IMR-90 (cell line): ENCODE data around the gene ETFDH. TPM values are rescaled to one million over a fixed set of nuclear protein-coding genes. Genes with fewer than 3 reads are reported as not detected.
A peak's percentile ranks its signal among the peaks of the same experiment; 100 is the strongest.

Source experiments
- ATAC-seq: fragments of 200-7000 bp; cut with Tn5 transposase; 2 replicates; pipeline ENCODE4 v1.9.1; 2020; ENCODE audit warnings: low read depth, mild to moderate bottlenecking, moderate library complexity
- BruUV-seq: library from RNA; stranded (reverse); fragments of 400-500 nt; replicated peaks from 2 replicates; lab custom pipeline; 2021; lab: Mats Ljungman, UMichigan
- CTCF ChIA-PET: fragments of 300-600 bp; formaldehyde crosslinking; extraction: SDS; loops from one replicate; lab custom pipeline; 2021; ENCODE audit warnings: antibody characterized with exemption; lab: Yijun Ruan, JAX
- POLR2A ChIA-PET: fragments of 300-600 bp; sonication (Branson Sonifier 250); formaldehyde crosslinking; loops from one replicate; lab custom pipeline; 2022; ENCODE audit warnings: antibody characterized with exemption; ENCODE audit not compliant: unreplicated experiment; lab: Charles Lee
- DNase-seq: peaks from one replicate; pipeline ENCODE4 v3.0.0; 2013
- H2AFZ ChIP-seq: replicated peaks from 2 replicates; pipeline ENCODE3; 2013; ENCODE audit warnings: low read length, mild to moderate bottlenecking; ENCODE audit not compliant: poor library complexity
- H2AK5ac ChIP-seq: 2 replicates; pipeline ENCODE4 v1.6.1; 2013; ENCODE audit warnings: low read depth, low read length, inconsistent platforms
- H2AK9ac ChIP-seq: replicated peaks from 2 replicates; pipeline ENCODE3; 2013; ENCODE audit warnings: mild to moderate bottlenecking, low read depth, low read length, moderate library complexity; ENCODE audit not compliant: poor library complexity
- H2BK120ac ChIP-seq: 2 replicates; pipeline ENCODE4 v1.6.1; 2013; ENCODE audit warnings: low read depth, low read length, inconsistent platforms
- H2BK15ac ChIP-seq: 3 replicates; pipeline ENCODE4 v1.6.1; 2013; ENCODE audit warnings: low read depth, low read length, inconsistent platforms
- H2BK20ac ChIP-seq: 2 replicates; pipeline ENCODE4 v1.6.1; 2013; ENCODE audit warnings: low read depth, mild to moderate bottlenecking, inconsistent platforms, low read length, moderate library complexity
- H2BK5ac ChIP-seq: 2 replicates; pipeline ENCODE4 v1.6.1; 2013; ENCODE audit warnings: mild to moderate bottlenecking, low read depth, low read length, inconsistent platforms; ENCODE audit not compliant: poor library complexity, severe bottlenecking
- H3K14ac ChIP-seq: replicated peaks from 2 replicates; pipeline ENCODE4 v1.6.1; 2013; ENCODE audit warnings: low read depth, low read length, inconsistent platforms
- H3K18ac ChIP-seq: 2 replicates; pipeline ENCODE4 v1.6.1; 2013; ENCODE audit warnings: low read depth, low read length, control low read depth
- H3K23ac ChIP-seq: 2 replicates; pipeline ENCODE4 v1.6.1; 2013; ENCODE audit warnings: low read depth, low read length, inconsistent platforms
- H3K27ac ChIP-seq: 2 replicates; pipeline ENCODE4 v1.5.1; 2013; ENCODE audit warnings: mild to moderate bottlenecking, control low read depth, low read length; ENCODE audit not compliant: insufficient read depth
- H3K27me3 ChIP-seq: 2 replicates; pipeline ENCODE4 v1.6.1; 2013; ENCODE audit warnings: low read length; ENCODE audit not compliant: control insufficient read depth, insufficient read depth
- H3K36me3 ChIP-seq: 2 replicates; pipeline ENCODE4 v1.6.1; 2013; ENCODE audit warnings: low read length, mixed read lengths; ENCODE audit not compliant: control insufficient read depth, insufficient read depth
- H3K4ac ChIP-seq: 2 replicates; pipeline ENCODE4 v1.6.1; 2013; ENCODE audit warnings: low read depth, low read length, inconsistent platforms
- H3K4me1 ChIP-seq: 2 replicates; pipeline ENCODE4 v1.6.1; 2013; ENCODE audit warnings: low read length, mixed read lengths; ENCODE audit not compliant: control insufficient read depth, insufficient read depth
- H3K4me2 ChIP-seq: 2 replicates; pipeline ENCODE4 v1.6.1; 2013; ENCODE audit warnings: low read depth, mild to moderate bottlenecking, control low read depth, low read length, moderate library complexity
- H3K4me3 ChIP-seq: 2 replicates; pipeline ENCODE4 v1.5.1; 2013; ENCODE audit warnings: low read depth, mild to moderate bottlenecking, control low read depth, low read length, moderate library complexity; ENCODE audit not compliant: insufficient read depth
- H3K56ac ChIP-seq: 2 replicates; pipeline ENCODE4 v1.6.1; 2013; ENCODE audit warnings: low read length, inconsistent platforms; ENCODE audit not compliant: insufficient read depth; ENCODE audit errors: extremely low read depth
- H3K79me1 ChIP-seq, 2 experiments: 2 replicates each; pipeline ENCODE4 v1.6.1; 2013; ENCODE audit warnings: low read length in 2 of 2, inconsistent platforms in 1 of 2, low read depth in 1 of 2
- H3K9ac ChIP-seq: 2 replicates; pipeline ENCODE4 v1.6.1; 2013; ENCODE audit warnings: low read depth, low read length, control low read depth
- H3K9me1 ChIP-seq: 2 replicates; pipeline ENCODE4 v1.6.1; 2013; ENCODE audit warnings: low read length, inconsistent platforms; ENCODE audit not compliant: insufficient read depth
- H3K9me3 ChIP-seq: 2 replicates; pipeline ENCODE4 v1.6.1; 2013; ENCODE audit warnings: low read length; ENCODE audit not compliant: control insufficient read depth, insufficient read depth
- H4K20me1 ChIP-seq: 2 replicates; pipeline ENCODE4 v1.6.1; 2013; ENCODE audit warnings: low read length, inconsistent platforms; ENCODE audit not compliant: insufficient read depth
- H4K5ac ChIP-seq: 2 replicates; pipeline ENCODE4 v1.6.1; 2013; ENCODE audit warnings: mild to moderate bottlenecking, low read depth, low read length, control low read depth
- H4K8ac ChIP-seq, 2 experiments: 2 replicates each; pipeline ENCODE4 v1.6.1; 2013; ENCODE audit warnings: low read depth in 2 of 2, low read length in 2 of 2, control low read depth in 1 of 2, inconsistent platforms in 1 of 2
- H4K91ac ChIP-seq: 2 replicates; pipeline ENCODE4 v1.6.1; 2013; ENCODE audit warnings: low read depth, low read length, inconsistent platforms; ENCODE audit not compliant: insufficient read depth
- MAZ ChIP-seq: IDR thresholded peaks from 2 replicates; pipeline ENCODE4 v1.6.1; 2012; ENCODE audit warnings: low read depth, mild to moderate bottlenecking, low read length, improper control_type of control experiment, moderate library complexity, borderline replicate concordance
- MXI1 ChIP-seq: IDR thresholded peaks from 2 replicates; pipeline ENCODE4 v1.6.1; 2012; ENCODE audit warnings: low read depth, mild to moderate bottlenecking, low read length, moderate library complexity, borderline replicate concordance
- NFE2L2 ChIP-seq: fragments of 150-350 bp; IDR thresholded peaks from 2 replicates; pipeline ENCODE4 v1.6.1; 2016; ENCODE audit warnings: low read depth, mild to moderate bottlenecking, low read length
- WGBS, 2 experiments: methylation state at CpG; one replicate each; pipeline versions ENCODE4 v1.1.5 to v1.1.7; 2013; ENCODE audit warnings: missing lambda C conversion rate in 2 of 2; ENCODE audit not compliant: insufficient read length in 1 of 2; ENCODE audit errors: extremely low coverage in 2 of 2; 5-methylcytosine and 5-hydroxymethylcytosine counted together
- dilution Hi-C: fragments of 300-500 bp; cut with HindIII; formaldehyde crosslinking; loops from one replicate; pipeline ENCODE4 v1.14.3; 2018; ENCODE audit warnings: low sequenced_read_pairs; ENCODE audit not compliant: unreplicated experiment
- in situ Hi-C: fragments of 300-500 bp; cut with MboI; formaldehyde crosslinking; loops from 3 replicates; pipeline ENCODE4 v1.14.3; 2019; ENCODE audit warnings: low sequenced_read_pairs, inconsistent platforms, mixed read lengths
- intact Hi-C: fragments of 100-400 bp; cut with micrococcal nuclease; formaldehyde crosslinking; loops from 2 replicates; pipeline ENCODE4 v1.10.0; 2022
- polyA plus RNA-seq, 3 experiments: library from polyadenylated mRNA; depleted of rRNA; stranded (reverse); fragments of >200 nt; gene quantifications; 2 replicates each; pipeline ENCODE4 v1.2.3, GENCODE V29; 2012; ENCODE audit warnings: low replicate concordance in 1 of 3
- total RNA-seq: library from RNA; depleted of rRNA; stranded (reverse); fragments of >200 nt; gene quantifications from 2 replicates; pipeline ENCODE4 v1.2.3, GENCODE V29; 2012

The ETFDH gene
- total and polyA plus RNA-seq, 2 of the 4 experiments (the other 2 are of a cell fraction): 14.0 to 19.1 TPM

- intact Hi-C loops (no loop called here), in situ Hi-C loops (loop anchor here (25.0 kb wide), 1 partner anchor 657 kb away; no protein-coding TSS in a partner anchor), dilution Hi-C loops (no loop called here)
- Histone ChIP-seq H3K9me1 (no peaks in the 10 kb centered on the region), H3K14ac (no peak overlapping the region), H3K4me1 (no peaks in the 10 kb centered on the region), H3K79me1 (no peaks in the 10 kb centered on the region), H2BK15ac (no peak overlapping the region), H3K4me3 (no peak overlapping the region), H2AK9ac (no peak overlapping the region), H3K9ac (no peak overlapping the region), H2BK5ac (no peak overlapping the region), H2BK120ac (no peak overlapping the region), H3K36me3 (no peaks in the 10 kb centered on the region), H2BK20ac (no peak overlapping the region), H3K4ac (no peak overlapping the region), H3K23ac (no peak overlapping the region), H4K20me1 (no peaks in the 10 kb centered on the region), H3K27me3 (no peaks in the 10 kb centered on the region; the same call in 1 of the 2 replicates), H3K27ac (no peak overlapping the region), H3K56ac (no peak overlapping the region), H4K91ac (no peak overlapping the region), H2AFZ (no peak overlapping the region), H2AK5ac (no peak overlapping the region), H4K8ac (no peak overlapping the region), H3K18ac (no peak overlapping the region), H3K4me2 (no peak overlapping the region; the same call in 1 of the 2 replicates), H4K5ac (no peak overlapping the region), H3K9me3 (no peaks in the 10 kb centered on the region)
- ATAC-seq (peak; percentile 53), DNase-seq (no peak)
- TF ChIP-seq NFE2L2 (no peak), MXI1 (no peak), MAZ (no peak)
- POLR2A ChIA-PET: no interaction called here
- no CpG with 5 or more reads among the region's 3 CpGs for WGBS, 2 experiments
- CTCF ChIA-PET: interaction anchor here (0.7 kb wide), 1 partner anchor 343 kb away, joined by 3 read pairs; no protein-coding TSS in a partner anchor
- no TSS peak for BruUV-seq
Observed at GRCh38 chr4:158644760-158645159, 27.3 kb upstream of the ETFDH start.
